K562 (cell line): ENCODE measurements around the gene HSD11B2. TPM values are rescaled to one million over a fixed set of nuclear protein-coding genes. Genes with fewer than 3 reads are reported as not detected.
A peak's percentile ranks its signal among the peaks of the same experiment; 100 is the strongest.

Experiments
- ARID4B ChIP-seq: sonication (generic); formaldehyde crosslinking; IDR thresholded peaks from 2 replicates; pipeline ENCODE4 v1.8.0; 2022; ENCODE audit warnings: mild to moderate bottlenecking, missing genetic modification reagents
- BHLHE40 ChIP-seq: IDR thresholded peaks from 2 replicates; pipeline ENCODE4 v1.6.1; 2011; ENCODE audit warnings: low read length, improper control_type of control experiment
- BRD4 ChIP-seq: fragments of 200-600 bp; sonication (generic); IDR thresholded peaks from 2 replicates; pipeline ENCODE4 v1.6.1; 2017; ENCODE audit warnings: inconsistent platforms
- CREM ChIP-seq: IDR thresholded peaks from 2 replicates; pipeline ENCODE4 v1.6.1; 2014; ENCODE audit warnings: antibody characterized with exemption, low read depth
- CTBP1 ChIP-seq: fragments of 450-650 bp; IDR thresholded peaks from 2 replicates; pipeline ENCODE4 v1.6.1; 2016; ENCODE audit warnings: borderline replicate concordance
- CTCF ChIP-seq, 3 experiments: IDR thresholded peaks in 2 of 3; conservative IDR thresholded peaks in 1 of 3; 2 replicates each; pipeline ENCODE4 v1.5.1; 2011 to 2012; ENCODE audit warnings: low read length in 3 of 3, mild to moderate bottlenecking in 3 of 3, control low read depth in 2 of 3, improper control_type of control experiment in 1 of 3, inconsistent platforms in 1 of 3, low read depth in 1 of 3, mixed read lengths in 1 of 3, moderate library complexity in 1 of 3; ENCODE audit not compliant: insufficient read depth in 2 of 3
- DIDO1 ChIP-seq: fragments of 450-650 bp; IDR thresholded peaks from 2 replicates; pipeline ENCODE4 v1.6.1; 2016; ENCODE audit warnings: low read depth, missing biosample characterization, missing genetic modification characterization
- KDM1A ChIP-seq, 2 experiments: fragments of 450-650 bp; IDR thresholded peaks; 2 replicates each; pipeline ENCODE4 v1.6.1; 2016; ENCODE audit warnings: mild to moderate bottlenecking in 2 of 2
- MAX ChIP-seq: sonication (generic); formaldehyde crosslinking; IDR thresholded peaks from 2 replicates; pipeline ENCODE4 v1.9.0; 2022; ENCODE audit warnings: mild to moderate bottlenecking, missing genetic modification reagents
- MTA2 ChIP-seq: fragments of 450-650 bp; IDR thresholded peaks from 2 replicates; pipeline ENCODE4 v1.6.1; 2016; ENCODE audit warnings: low read depth
- MYNN ChIP-seq, 2 experiments: sonication (generic); formaldehyde crosslinking in 1 of 2; IDR thresholded peaks; 2 replicates each; pipeline versions ENCODE4 v1.5.0 to v1.6.1; 2016 to 2020; ENCODE audit warnings: antibody characterized with exemption in 1 of 2, missing genetic modification reagents in 1 of 2
- NCOA4 ChIP-seq: fragments of 450-650 bp; IDR thresholded peaks from 2 replicates; pipeline ENCODE4 v1.6.1; 2018; ENCODE audit warnings: mild to moderate bottlenecking; ENCODE audit not compliant: partially characterized antibody
- NFIC ChIP-seq: fragments of 450-650 bp; IDR thresholded peaks from 2 replicates; pipeline ENCODE4 v1.6.1; 2017; ENCODE audit warnings: mild to moderate bottlenecking, inconsistent platforms
- PHB2 ChIP-seq: fragments of 450-650 bp; IDR thresholded peaks from 2 replicates; pipeline ENCODE4 v1.6.1; 2017; ENCODE audit warnings: low read depth
- RFX5 ChIP-seq: IDR thresholded peaks from 2 replicates; pipeline ENCODE4 v1.6.1; 2011; ENCODE audit warnings: low read depth, mild to moderate bottlenecking, improper control_type of control experiment, low read length
- SMARCA4 ChIP-seq: fragments of 450-650 bp; IDR thresholded peaks from 2 replicates; pipeline ENCODE4 v1.6.1; 2016
- TAL1 ChIP-seq: fragments of 450-650 bp; IDR thresholded peaks from 2 replicates; pipeline ENCODE4 v1.6.1; 2016; ENCODE audit warnings: mild to moderate bottlenecking
- TBL1XR1 ChIP-seq, 2 experiments: IDR thresholded peaks; 2 replicates each; pipeline ENCODE4 v1.6.1; 2012; ENCODE audit warnings: improper control_type of control experiment in 2 of 2, low read length in 2 of 2, mild to moderate bottlenecking in 1 of 2
- TSHZ1 ChIP-seq: fragments of 250-450 bp; sonication (Bioruptor Pico); IDR thresholded peaks from 2 replicates; pipeline ENCODE4 v1.4.0; 2020; ENCODE audit warnings: mild to moderate bottlenecking, moderate library complexity
- XRCC3 ChIP-seq: fragments of 450-650 bp; IDR thresholded peaks from 2 replicates; pipeline ENCODE4 v1.6.1; 2017; ENCODE audit warnings: mild to moderate bottlenecking, moderate library complexity
- polyA plus RNA-seq, 8 experiments: library from polyadenylated mRNA; depleted of rRNA in 4 of 8; stranded (reverse) in 5 of 8; unstranded in 3 of 8; fragments of >200 nt; fragmentation: Nextera tagmentation in 2 of 8; fragmentation: Illumina TruSeq in 1 of 8; extraction: Ambion mirVana in 2 of 8; extraction: Trizol in 1 of 8; gene quantifications; 2 replicates each; pipeline versions ENCODE4 v1.2.1 to v1.2.3, GENCODE V29; 2011 to 2014; ENCODE audit warnings: inconsistent platforms in 1 of 8, missing spikeins in 1 of 8
- total RNA-seq, 7 experiments: library from RNA; depleted of rRNA in 6 of 7; stranded (reverse); fragments of >200 nt in 6 of 7; fragmentation: Illumina TruSeq in 2 of 7; extraction: Trizol in 2 of 7; gene quantifications; 2 replicates each; pipeline versions ENCODE4 v1.2.1 to v1.2.3, GENCODE V29; 2011 to 2021; ENCODE audit warnings: low replicate concordance in 1 of 7

The HSD11B2 gene
- total and polyA plus RNA-seq, 9 of the 15 experiments (the other 6 are each of a cell fraction or from before 2014, with no cell fraction given), result 0.08 to 2.0 (median 0.79) TPM

GRCh38 chr16:67460168-67460567 is 29.2 kb downstream of the HSD11B2 start (continued):
- 0 out of 2 replicates have a peak, but pooled peaks have one; percentile 16 for TF ChIP-seq PHB2
- 0 out of 4 replicates have a peak, but pooled peaks of 1 of the 2 experiments have one; percentile 25 for TF ChIP-seq TBL1XR1 (IDR thresholded peaks at IDR 0.05; ENCODE audit: low read length in 2 of 2)
- 0 out of 2 replicates have a peak, but pooled peaks have one; percentile 22 for TF ChIP-seq CREM
- TF ChIP-seq TAL1, result peak; percentile 82
- peak; percentile 77 for TF ChIP-seq MTA2
- peak in 2 of 3 experiments; percentile 7 to 9; a peak in 1 of 6 replicates for TF ChIP-seq CTCF (IDR thresholded peaks at IDR 0.05 in 2 of 3, conservative IDR thresholded peaks at IDR 0.05 in 1 of 3; ENCODE audit: insufficient read depth in 2 of 3, low read depth in 1 of 3, low read length in 3 of 3)
- TF ChIP-seq SMARCA4, result peak; percentile 39; the same call in 1 of the 2 replicates
- 0 out of 2 replicates have a peak, but pooled peaks have one; percentile 24 for TF ChIP-seq MYNN (IDR thresholded peaks at IDR 0.05)
- TF ChIP-seq MYNN (CRISPR knock-in tag; IDR thresholded peaks at IDR 0.05), result no peak
- TF ChIP-seq RFX5, result no peak
- TF ChIP-seq XRCC3, result no peak
- peak; percentile 58 for TF ChIP-seq MAX (CRISPR knock-in tag)
- TF ChIP-seq NCOA4, result no peak
- TF ChIP-seq CTBP1, result peak; percentile 46; the same call in 1 of the 2 replicates
- no peak for TF ChIP-seq TSHZ1 (CRISPR knock-in tag)
- peak; percentile 46; the same call in 1 of the 2 replicates for TF ChIP-seq BHLHE40
- TF ChIP-seq NFIC, result peak; percentile 66; the same call in 1 of the 2 replicates
- TF ChIP-seq BRD4, result no peak
- TF ChIP-seq DIDO1 (tag), result no peak
- TF ChIP-seq ARID4B (CRISPR knock-in tag), result 0 out of 2 replicates have a peak, but pooled peaks have one; percentile 43
- peak in 1 of 2 experiments; percentile 46; a peak in 1 of 4 replicates for TF ChIP-seq KDM1A (IDR thresholded peaks at IDR 0.05)
